Measurements from ENCODE around the gene PUM1.

Gene PUM1

GRCh38 chr1:30906631-30907441, 158.7 kb downstream of the PUM1 start:
- no peak for DNase-seq (ENCODE audit: low read depth in 2 of 2)

DNA sequence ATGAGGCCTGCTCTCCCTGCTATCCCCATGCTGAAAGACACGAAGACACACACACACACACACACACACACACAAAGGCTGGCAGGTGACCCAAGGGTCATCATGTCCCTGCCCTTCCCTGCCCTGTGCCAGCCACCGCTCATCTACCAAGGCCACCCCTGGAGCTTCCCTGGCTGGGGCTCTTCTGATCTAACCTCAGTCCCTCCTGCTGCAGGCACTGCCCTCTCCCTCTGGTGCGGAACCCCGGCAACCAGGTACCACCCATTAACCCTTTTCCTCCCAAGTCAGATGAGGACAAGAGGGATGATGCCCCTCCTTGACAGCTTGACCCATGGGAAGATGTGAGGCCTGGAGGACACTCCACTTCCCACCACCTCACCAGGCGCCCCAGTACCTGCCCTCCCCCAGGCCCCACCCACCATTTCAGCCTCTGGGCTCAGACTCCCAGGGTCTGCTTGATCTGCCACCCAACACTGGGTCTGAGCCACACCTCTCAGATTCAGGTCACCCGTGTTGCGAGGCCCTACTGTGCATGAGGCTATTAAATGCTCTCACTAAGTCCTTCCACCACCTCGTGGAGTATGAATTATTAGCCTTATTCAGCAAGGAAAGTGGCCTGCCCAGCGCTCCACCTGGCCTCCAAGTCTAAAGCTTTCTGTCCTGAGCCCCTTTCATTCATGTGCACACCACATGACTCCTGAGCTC, 159.4 kb downstream of the PUM1 start:
- no peak for DNase-seq (ENCODE audit: low read depth in 2 of 2)

DNA sequence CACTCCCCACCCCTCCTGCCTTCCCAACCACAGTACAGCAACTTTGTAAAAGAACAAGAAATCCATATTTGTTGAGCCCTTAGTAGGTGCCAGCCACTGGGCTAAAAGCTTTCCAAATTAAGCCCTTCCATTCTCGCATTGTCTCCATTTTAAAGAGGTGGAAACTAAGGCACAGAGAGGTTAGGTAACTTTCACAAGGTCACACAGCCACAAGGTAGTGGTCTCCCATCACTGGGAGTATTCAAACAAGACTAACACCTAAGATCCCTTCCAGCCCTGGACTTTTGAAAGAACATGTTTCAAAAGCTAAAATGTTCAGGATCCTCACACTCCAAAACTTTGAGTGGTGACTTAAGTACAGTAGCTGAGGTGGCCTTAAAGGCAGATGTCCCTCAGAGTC, 160.1 kb downstream of the PUM1 start:
- no peak for DNase-seq (ENCODE audit: low read depth in 2 of 2)

- no peak for DNase-seq (ENCODE audit: low read depth in 2 of 2)
These were observed 160.6 kb downstream of the PUM1 start for GRCh38 chr1:30904962-30905335.

DNA sequence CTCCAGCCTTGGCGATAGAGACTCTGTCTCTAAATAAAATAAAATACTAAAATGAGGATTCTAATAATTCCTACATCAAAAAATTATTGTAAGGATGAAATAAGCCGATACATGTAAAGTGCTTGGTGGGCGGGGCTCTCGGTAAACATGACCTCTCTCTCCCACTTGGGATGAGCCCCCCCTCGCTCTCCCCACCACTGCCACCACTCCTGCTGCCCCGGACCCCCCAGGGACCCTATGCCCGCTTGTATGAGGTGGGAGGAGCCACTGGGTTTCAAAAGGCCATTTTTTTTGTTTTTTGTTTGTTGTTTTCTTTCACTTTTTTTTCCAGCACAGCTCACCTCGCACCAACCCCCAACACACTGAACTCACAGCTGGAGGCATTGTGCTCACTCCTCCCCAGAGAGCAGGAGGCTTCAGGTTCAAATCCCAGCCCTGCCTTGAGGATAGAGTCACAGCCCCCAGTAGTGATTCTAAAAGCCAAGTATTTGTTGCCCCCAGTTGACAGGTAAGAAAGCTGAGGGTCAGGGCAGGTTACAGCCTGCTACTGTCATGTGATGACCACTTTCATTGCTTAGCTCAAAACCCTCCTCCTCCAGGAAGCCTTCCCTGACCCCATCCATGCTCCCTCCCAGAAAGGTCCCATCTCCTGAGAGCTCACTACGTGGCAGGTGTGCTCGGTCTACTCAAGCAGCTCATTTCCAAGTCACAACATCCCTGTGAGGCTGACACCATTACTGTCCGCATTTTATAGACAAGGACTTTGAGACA, 161.1 kb downstream of the PUM1 start:
- DNase-seq (ENCODE audit: low read depth in 2 of 2), result no peak

DNA sequence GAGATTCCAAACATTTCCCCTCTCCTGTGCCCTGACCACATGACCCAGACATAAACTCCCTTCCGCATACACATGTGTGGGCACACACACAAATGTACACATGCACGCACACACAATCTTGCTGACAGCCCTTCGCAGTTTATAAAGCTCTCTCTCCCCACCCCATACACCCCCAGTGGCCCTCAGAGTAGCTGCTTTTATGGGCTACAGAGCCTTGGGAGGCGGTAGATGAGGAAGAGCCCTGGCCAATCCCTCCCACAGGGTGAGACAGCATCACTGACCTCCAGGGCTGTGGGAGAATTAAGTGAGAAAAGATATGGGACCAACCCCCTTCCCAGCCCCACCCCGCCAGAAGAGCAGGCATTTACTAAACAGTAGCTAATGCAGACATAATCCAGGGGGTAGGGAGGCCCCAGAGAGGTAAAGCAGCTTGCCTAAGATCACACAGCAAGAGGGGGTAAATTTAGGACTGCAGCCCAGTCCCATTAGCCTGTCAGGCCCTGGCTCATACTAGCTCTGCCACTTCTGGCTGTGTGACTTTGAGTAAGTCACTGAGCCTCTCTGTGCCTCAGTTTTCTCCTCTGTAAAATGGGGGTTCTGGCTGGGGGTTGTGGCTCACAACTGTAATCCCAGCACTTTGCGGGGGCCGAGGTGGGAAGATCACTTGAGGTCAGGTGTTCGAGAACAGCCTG, 162.0 kb downstream of the PUM1 start:
- no peak for DNase-seq (ENCODE audit: low read depth in 2 of 2)

GRCh38 chr1:30902593-30903290, 162.8 kb downstream of the PUM1 start:
- no peak for DNase-seq (ENCODE audit: low read depth in 2 of 2)

DNA sequence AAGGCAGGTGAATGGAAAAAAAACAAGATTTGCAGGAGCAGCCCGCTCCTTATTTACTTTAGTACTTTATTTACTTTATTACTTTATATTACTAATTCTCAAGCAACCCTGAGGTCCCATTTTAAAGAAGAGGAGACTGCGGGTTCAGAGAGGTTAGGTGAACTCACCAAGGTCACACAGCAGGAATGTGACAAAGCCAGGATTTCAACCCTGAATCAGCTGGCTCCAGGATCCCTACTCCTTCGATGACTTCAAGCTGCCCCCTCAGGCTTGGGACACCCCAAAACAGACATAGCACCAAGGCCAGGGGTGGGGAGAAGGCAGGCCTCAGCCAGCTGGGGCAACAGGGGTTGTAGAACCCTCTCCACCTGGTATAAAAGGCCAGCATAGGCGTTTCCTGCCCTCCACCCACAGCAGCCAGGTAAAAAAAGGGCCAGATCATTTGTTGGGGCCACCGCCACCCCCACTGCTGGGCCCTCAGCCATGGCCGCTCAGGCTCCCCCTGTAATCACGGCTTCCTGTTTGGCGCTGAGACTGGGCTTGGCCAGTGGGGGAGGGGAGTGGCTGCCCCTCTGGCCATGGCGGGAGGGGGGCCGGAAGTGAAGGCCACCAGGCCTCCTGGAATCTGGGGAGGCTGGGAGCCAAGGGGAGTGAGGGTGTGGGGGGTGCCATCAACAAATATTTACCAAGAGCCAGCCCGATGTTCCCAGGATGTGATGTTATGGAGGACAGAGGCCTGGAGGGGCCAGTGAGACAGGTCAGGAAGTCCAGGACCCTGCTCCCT, 163.5 kb downstream of the PUM1 start:
- DNase-seq (ENCODE audit: low read depth in 2 of 2), result no peak

DNA sequence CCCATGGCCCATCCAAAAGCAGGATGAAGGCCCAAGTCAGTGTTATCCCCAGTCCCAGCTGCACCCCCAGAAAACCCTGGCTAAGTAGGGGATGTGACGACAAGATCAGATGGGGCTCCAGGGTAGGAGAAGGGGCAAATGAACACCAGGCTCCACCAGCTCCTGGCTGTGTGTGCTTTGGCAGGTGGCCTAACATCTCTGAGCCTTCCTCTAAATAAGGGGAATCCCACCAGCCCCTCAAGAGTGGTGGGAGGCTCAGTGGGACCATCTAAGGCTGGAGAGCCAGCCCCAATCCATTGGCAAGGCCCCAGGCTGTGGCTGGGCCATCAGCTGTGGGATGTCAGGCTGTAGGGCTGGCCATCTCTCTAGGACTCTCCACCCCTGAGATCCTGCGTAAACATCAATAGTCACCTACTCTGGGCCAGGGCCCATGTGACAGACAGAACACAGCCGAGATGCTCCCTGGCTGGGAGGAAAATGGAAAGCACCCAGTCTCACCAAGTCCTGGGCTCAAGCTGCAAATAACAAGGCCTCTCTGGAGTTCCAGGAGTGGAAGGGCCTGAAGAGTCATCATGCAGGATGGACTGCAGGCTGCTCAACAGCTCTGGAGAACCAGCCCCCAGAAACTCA, 164.5 kb downstream of the PUM1 start:
- DNase-seq (ENCODE audit: low read depth in 2 of 2), result no peak

GRCh38 chr1:30900486-30900885, 165.0 kb downstream of the PUM1 start:
- no peak for DNase-seq (ENCODE audit: low read depth in 2 of 2)

DNA sequence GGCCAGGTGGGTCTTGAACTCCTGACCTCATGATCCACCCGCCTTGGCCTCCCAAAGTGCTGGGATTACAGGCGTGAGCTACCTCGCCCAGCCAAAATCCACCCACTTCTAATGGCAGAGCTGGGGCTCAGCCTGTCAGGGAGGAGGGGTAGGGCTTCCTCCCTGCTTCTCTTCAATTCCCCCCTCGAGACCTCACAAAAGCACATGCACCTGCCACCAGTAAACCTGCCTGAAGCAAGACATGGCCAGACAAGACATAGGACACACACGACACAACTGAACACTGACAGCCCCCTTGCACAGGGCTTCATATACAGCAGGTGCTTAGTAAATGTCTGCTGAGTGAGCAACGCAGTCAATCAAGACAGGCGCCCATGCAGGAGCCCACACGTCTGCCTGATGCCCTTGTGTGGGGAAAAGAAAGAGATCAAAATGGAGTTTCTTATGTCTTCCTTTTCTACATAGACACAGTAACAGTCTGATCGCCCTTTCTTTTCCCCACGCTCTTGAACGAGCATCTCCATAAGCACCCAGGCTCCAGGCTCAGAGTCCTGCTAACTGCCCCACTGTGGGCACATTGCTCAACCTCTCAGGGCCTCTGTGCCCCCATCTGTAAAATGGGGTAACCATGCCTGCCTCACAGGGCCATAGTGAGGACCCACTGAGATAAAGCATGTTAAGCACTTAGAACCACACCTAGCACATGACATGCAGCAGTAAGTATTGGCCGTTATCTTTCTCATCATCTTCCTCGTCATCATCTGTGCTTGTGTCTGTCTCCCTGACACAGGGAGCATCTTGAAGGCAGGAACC, 165.7 kb downstream of the PUM1 start:
- no peak for DNase-seq (ENCODE audit: low read depth in 2 of 2)

GRCh38 chr1:30898031-30898815, 167.3 kb downstream of the PUM1 start:
- DNase-seq (ENCODE audit: low read depth in 2 of 2), result no peak

- DNase-seq (ENCODE audit: low read depth in 2 of 2), result no peak
These were observed 168.6 kb downstream of the PUM1 start for GRCh38 chr1:30896905-30897304.

GRCh38 chr1:30895944-30896660, 169.4 kb downstream of the PUM1 start:
- no peak for DNase-seq (ENCODE audit: low read depth in 2 of 2)

DNA sequence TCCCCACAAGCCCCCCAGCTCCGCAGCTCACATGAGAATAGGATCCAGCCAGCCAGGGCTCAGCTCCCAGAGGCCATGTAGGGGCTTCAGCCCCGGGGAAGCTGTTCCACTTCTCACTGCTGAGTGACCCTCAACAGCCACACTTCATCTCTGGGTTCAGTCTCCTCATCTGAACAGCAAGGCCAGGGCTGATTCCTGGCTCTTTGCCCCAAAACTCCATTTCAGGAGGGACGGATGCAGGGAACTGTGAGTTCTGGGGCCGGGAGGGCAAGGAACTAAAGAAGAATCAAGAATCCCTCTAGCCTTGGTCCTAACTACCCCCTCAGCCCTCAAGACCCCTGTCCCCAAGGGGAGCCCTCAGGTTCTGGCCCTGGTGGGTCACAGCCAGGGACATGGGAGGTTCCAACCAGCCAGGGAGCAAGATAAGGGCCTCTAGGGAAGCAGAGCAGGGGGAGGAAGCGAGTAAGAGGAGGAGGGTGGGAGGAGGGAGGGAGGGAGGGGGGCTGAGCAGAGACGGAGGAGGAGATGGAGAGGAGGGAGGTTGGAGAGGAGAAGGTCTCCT, 170.1 kb downstream of the PUM1 start:
- DNase-seq (ENCODE audit: low read depth in 2 of 2), result no peak

GRCh38 chr1:30894508-30894973, 171.0 kb downstream of the PUM1 start:
- DNase-seq (ENCODE audit: low read depth in 2 of 2), result no peak

GRCh38 chr1:30893776-30894507, 171.6 kb downstream of the PUM1 start:
- DNase-seq (ENCODE audit: low read depth in 2 of 2), result no peak

Data from stimulated activated CD4-positive, alpha-beta T cell treated with anti-CD3 and anti-CD28 coated beads, Interleukin-1b, Interleukin-23, amount 100 ng/mL, for 4 hours (primary cell).